Heart left ventricle (tissue), 16 donors: ENCODE measurements around the gene PRDM15. TPM values are rescaled to one million over a fixed set of nuclear protein-coding genes. Genes with fewer than 3 reads are reported as not detected.

Source experiments
- ATAC-seq, 4 donors: fragments of 200-7000 bp; cut with Tn5 transposase; one replicate each; pipeline ENCODE4 v1.9.1; 2020 to 2022; ENCODE audit warnings: moderate library complexity in 4 of 4, mild to moderate bottlenecking in 3 of 4, moderate number of reproducible peaks in 1 of 4
- DNase-seq, 5 donors: peaks; one replicate each; pipeline ENCODE4 v3.0.0-alpha.2; 2020
- H3K27ac ChIP-seq, 12 donors: fragments of 200-600 bp; sonication (generic) in 4 of 12; one replicate each; pipeline versions ENCODE4 v1.5.0 to v1.8.0; 2016 to 2022; ENCODE audit warnings: mild to moderate bottlenecking in 2 of 12
- H3K27me3 ChIP-seq, 9 donors: fragments of 200-600 bp; sonication (generic) in 2 of 9; one replicate each; pipeline versions ENCODE4 v1.5.1 to v1.8.0; 2016 to 2022; ENCODE audit warnings: mild to moderate bottlenecking in 3 of 9
- H3K36me3 ChIP-seq, 9 donors: fragments of 200-600 bp; sonication (generic) in 2 of 9; one replicate each; pipeline versions ENCODE4 v1.5.0 to v1.8.0; 2018 to 2022; ENCODE audit warnings: mild to moderate bottlenecking in 2 of 9
- H3K4me1 ChIP-seq, 12 donors: fragments of 200-600 bp; sonication (generic) in 4 of 12; one replicate each; pipeline versions ENCODE4 v1.5.0 to v1.8.0; 2016 to 2022; ENCODE audit warnings: mild to moderate bottlenecking in 3 of 12
- H3K4me3 ChIP-seq, 12 donors: fragments of 200-600 bp; sonication (generic) in 4 of 12; one replicate each; pipeline versions ENCODE4 v1.5.0 to v1.8.0; 2017 to 2022; ENCODE audit warnings: mild to moderate bottlenecking in 9 of 12, moderate library complexity in 4 of 12
- H3K9me3 ChIP-seq, 12 donors: fragments of 200-600 bp; sonication (generic) in 4 of 12; one replicate each; pipeline versions ENCODE4 v1.5.0 to v1.8.0; 2016 to 2022; ENCODE audit warnings: mild to moderate bottlenecking in 1 of 12
- CTCF ChIP-seq, 12 donors: fragments of 200-600 bp; sonication (generic) in 4 of 12; IDR thresholded peaks; one replicate each; pipeline versions ENCODE4 v1.5.0 to v1.8.0; 2018 to 2022; ENCODE audit warnings: antibody characterized with exemption in 12 of 12, mild to moderate bottlenecking in 5 of 12
- POLR2A ChIP-seq, 2 donors: fragments of 450-650 bp; IDR thresholded peaks; one replicate each; pipeline ENCODE4 v1.6.1; 2017; ENCODE audit warnings: antibody characterized with exemption in 2 of 2, mild to moderate bottlenecking in 2 of 2, moderate library complexity in 2 of 2
- WGBS, 4 donors: extraction: QIAGEN DNeasy Blood & Tissue Kit in 2 of 4; methylation state at CpG; one replicate each; pipeline versions ENCODE4 v1.1.5 to v1.1.7; 2013 to 2018; 5-methylcytosine and 5-hydroxymethylcytosine counted together
- intact Hi-C, 10 donors: fragments of 100-400 bp; cut with DNase I; formaldehyde crosslinking; loops; one replicate each; pipeline versions ENCODE4 v1.11.1 to v1.14.2; 2022
- polyA plus RNA-seq, 2 donors: library from polyadenylated mRNA; stranded (reverse); fragments of 200-250 nt; gene quantifications; one replicate each; pipeline ENCODE4 v1.2.3, GENCODE V29; 2013
- total RNA-seq, 9 donors: library from RNA; depleted of rRNA in 2 of 9; stranded (reverse); fragments of >200 nt in 2 of 9; fragmentation: NEBNext Ultra II Directional in 3 of 9; extraction: Animal tissue kit (Norgen Biotek cat#: 25700) in 3 of 9; gene quantifications; one replicate each; pipeline versions ENCODE4 v1.1.0 to v1.2.4, GENCODE V29; 2016 to 2023
- donor health status: ischemic (EF 13 %, LVEDD 7.1; RV severe dilation, severe dysfunction).
- donor health status: healthy with polysubstance abuse.
- donor health status: DM: no; HTN: yes; CAD: no.
- donor health status: DM: no; HTN: no; CAD: no.
- donor health status: ischemic (EF 25% LVEDD 6.9; RV normal size, moderate dysfunction).
- donor health status: ischemic (EF 25% LVEDD 5.7; RV mildly dilated, moderate dysfunction).
- donor health status: healthy.
- donor health status: DM: yes; HTN: yes; CAD: no.
- donor health status: ischemic (EF 35%, LVEDD 5.7; RV mildly dilated, moderate dysfunction).
- donor health status: nonischemic (EF 11% LVEDD 7.7; RV severe dilation, severe dysfunction).
- donor health status: DM: yes; HTN: yes; CAD: no.
- donor health status: PGD.
- donor health status: ischemic (EF 29% LVEDD 5.4; RV normal size, mild dysfunction).
- donor health status: nonischemic (EF 23%, LVEDD 6.1; RV moderate dilation, normal function).

PRDM15 gene
- total and polyA plus RNA-seq, 11 donors, result 2.1 to 6.3 (median 2.7) TPM

DNA sequence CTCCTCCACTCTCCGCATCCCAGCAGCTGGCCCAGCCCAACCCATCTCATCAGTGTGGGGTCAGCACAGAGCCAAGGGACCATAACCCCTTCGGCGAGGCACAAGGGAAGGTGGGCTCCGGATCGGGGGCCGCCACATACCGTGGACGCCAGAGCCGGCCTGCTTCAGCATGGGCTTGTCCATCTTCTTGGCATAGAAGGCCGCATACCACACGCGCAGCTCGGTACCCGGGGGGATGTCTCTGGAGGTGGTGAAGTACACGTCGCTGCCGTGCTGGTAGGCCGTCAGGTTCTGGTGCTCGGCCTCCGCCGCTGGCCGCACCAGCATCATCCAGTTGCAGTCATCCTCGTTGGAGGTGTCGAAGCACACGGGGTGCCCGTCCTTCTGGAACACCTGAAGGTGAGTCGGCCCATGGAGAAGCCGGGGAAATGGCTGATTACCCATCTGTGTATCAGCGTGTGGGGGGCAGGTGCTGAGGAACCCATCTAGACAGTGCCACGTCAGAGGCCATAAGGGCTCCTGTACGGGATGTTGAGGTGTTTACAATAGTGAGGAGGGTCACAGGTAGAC lies 24.6 kb downstream of the PRDM15 start:
- Histone ChIP-seq H3K4me3 (no peak overlapping the region), H3K27me3 (no peaks in the 10 kb centered on the region), H3K36me3 (peaks cover 0 to 65% (median 44%) of the 10 kb centered on the region in 9 donors), H3K9me3 (no peaks in the 10 kb centered on the region), H3K27ac (no peak overlapping the region), H3K4me1 (no peaks in the 10 kb centered on the region)
- DNase-seq, result no peak
- WGBS, 4 donors, result 95 to 98% (median 97%) methylated on average over 18 to 31 of the region's 31 CpGs
- intact Hi-C loops, result no loop called here
- TF ChIP-seq POLR2A (IDR thresholded peaks at IDR 0.05) (no peak), CTCF (IDR thresholded peaks at IDR 0.05) (no peak)
- ATAC-seq, result no peak

GRCh38 chr21:41852929-41853320 lies 26.2 kb downstream of the PRDM15 start:
- TF ChIP-seq CTCF (IDR thresholded peaks at IDR 0.05) (no peak), POLR2A (IDR thresholded peaks at IDR 0.05) (no peak)
- H3K4me3 ChIP-seq, result no peak overlapping the region
- H3K27me3 ChIP-seq, result no peaks in the 10 kb centered on the region
- no peak overlapping the region for H3K27ac ChIP-seq
- H3K9me3 ChIP-seq, result no peaks in the 10 kb centered on the region
- 94 to 97% (median 95%) methylated on average over 9 of the region's 9 CpGs for WGBS, 4 donors
- H3K36me3 ChIP-seq, result peaks cover 0 to 55% (median 37%) of the 10 kb centered on the region in 9 donors
- ATAC-seq, result no peak
- intact Hi-C loops, result no loop called here
- no peaks in the 10 kb centered on the region for H3K4me1 ChIP-seq
- DNase-seq, result no peak

- intact Hi-C loops, result no loop called here
- H3K36me3 ChIP-seq, result peaks cover 0 to 51% (median 37%) of the 10 kb centered on the region in 9 donors
- no peak for DNase-seq
- H3K4me1 ChIP-seq, result no peaks in the 10 kb centered on the region
- TF ChIP-seq POLR2A (IDR thresholded peaks at IDR 0.05), result no peak
- no peak for TF ChIP-seq CTCF (IDR thresholded peaks at IDR 0.05)
- no peaks in the 10 kb centered on the region for H3K27me3 ChIP-seq
- no peak overlapping the region for H3K4me3 ChIP-seq
- no peak for ATAC-seq
- H3K27ac ChIP-seq, result no peak overlapping the region
- no peaks in the 10 kb centered on the region for H3K9me3 ChIP-seq
- 92 to 96% (median 93%) methylated on average over 20 to 21 of the region's 21 CpGs for WGBS, 4 donors
These were observed 26.8 kb downstream of the PRDM15 start for GRCh38 chr21:41852151-41852928.

DNA sequence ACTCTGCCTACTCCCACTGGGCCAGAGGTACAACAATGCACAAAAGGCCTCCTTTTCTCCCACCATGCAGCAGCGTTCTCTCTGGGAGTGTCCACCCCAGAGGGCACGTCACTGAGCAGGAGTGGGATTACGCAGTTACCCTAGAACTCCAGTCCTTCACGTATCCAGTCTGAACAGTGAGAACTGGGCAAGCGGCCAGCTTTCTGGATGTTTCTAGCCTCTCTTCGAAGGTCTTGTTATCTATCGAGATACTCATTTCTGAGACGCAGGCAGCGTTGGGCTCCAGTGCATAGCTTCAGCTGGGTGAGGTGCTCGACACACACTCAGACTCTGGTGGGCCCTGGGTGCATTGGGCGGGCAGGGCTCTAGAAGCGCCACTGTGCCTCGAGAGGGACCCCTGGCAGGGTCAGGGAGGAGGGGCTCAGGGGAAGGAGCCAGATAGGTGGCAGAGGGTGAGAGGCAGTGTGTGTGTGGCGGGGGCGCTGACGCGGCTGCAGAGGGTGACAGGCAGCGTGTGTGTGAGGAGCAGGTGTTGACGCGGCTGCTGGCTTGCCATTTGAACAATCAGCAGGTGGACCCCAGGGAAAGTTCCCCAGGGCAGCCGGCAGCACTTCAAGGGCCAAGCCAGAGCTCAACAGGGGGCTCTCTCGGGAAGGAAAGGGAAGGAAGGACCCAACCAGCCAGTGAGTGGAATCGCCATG lies 27.9 kb downstream of the PRDM15 start:
- DNase-seq (no peak), ATAC-seq (no peak)
- no peak overlapping the region for H3K4me3 ChIP-seq
- H3K9me3 ChIP-seq, result no peaks in the 10 kb centered on the region
- TF ChIP-seq POLR2A (IDR thresholded peaks at IDR 0.05) (no peak), CTCF (IDR thresholded peaks at IDR 0.05) (no peak)
- intact Hi-C loops, result no loop called here
- H3K27ac ChIP-seq, result no peak overlapping the region
- WGBS, 4 donors, result 75 to 81% (median 78%) methylated on average over 19 to 23 of the region's 23 CpGs
- H3K36me3 ChIP-seq, result peaks cover 0 to 40% (median 26%) of the 10 kb centered on the region in 9 donors
- H3K27me3 ChIP-seq, result no peaks in the 10 kb centered on the region
- no peaks in the 10 kb centered on the region for H3K4me1 ChIP-seq
